RCC 7860 (cell line): ENCODE data around the gene ACADSB.

Source experiments
- DNase-seq: peaks from one replicate; pipeline ENCODE4 v3.0.0-alpha.2; 2015; ENCODE audit warnings: low spot score
- FAIRE-seq: peaks from 2 replicates; lab custom pipeline; 2012; peaks lifted over from hg19 to GRCh38; lab: Jason Lieb, UNC

Gene ACADSB

GRCh38 chr10:123093489-123093888 lies 84.7 kb downstream of the ACADSB start:
- no peak for FAIRE-seq
- DNase-seq: no peak

GRCh38 chr10:123096452-123096851 lies 87.6 kb downstream of the ACADSB start:
- no peak for DNase-seq

GRCh38 chr10:123097039-123097438 lies 88.2 kb downstream of the ACADSB start:
- FAIRE-seq (no peak), DNase-seq (no peak)

More at GRCh38 chr10:123096452-123096851, 87.6 kb downstream of the ACADSB start:
- no peak for FAIRE-seq

- no peak for FAIRE-seq
- no peak for DNase-seq
These were observed 91.4 kb downstream of the ACADSB start for GRCh38 chr10:123100030-123100762.

- DNase-seq (no peak), FAIRE-seq (no peak)
These were observed 93.1 kb downstream of the ACADSB start for GRCh38 chr10:123101872-123102271.

GRCh38 chr10:123102673-123103072 lies 93.9 kb downstream of the ACADSB start:
- FAIRE-seq (no peak), DNase-seq (no peak)

GRCh38 chr10:123103944-123104343 lies 95.1 kb downstream of the ACADSB start:
- FAIRE-seq (no peak), DNase-seq (no peak)
